ENCODE results near the gene TMEM178B. TPM values are rescaled to one million over a fixed set of nuclear protein-coding genes. Genes with fewer than 3 reads are reported as not detected.

TMEM178B gene
- total and polyA plus RNA-seq, 12 donors: 0.24 to 4.9 (median 2.1) TPM

- intact Hi-C loops (cut with DNase I): no loop called here
- H3K27ac ChIP-seq: no peak overlapping the region
- no peak overlapping the region for H3K4me3 ChIP-seq
- DNase-seq: no peak
- TF ChIP-seq POLR2A (IDR thresholded peaks at IDR 0.05): no peak
- TF ChIP-seq, protein P1, sequence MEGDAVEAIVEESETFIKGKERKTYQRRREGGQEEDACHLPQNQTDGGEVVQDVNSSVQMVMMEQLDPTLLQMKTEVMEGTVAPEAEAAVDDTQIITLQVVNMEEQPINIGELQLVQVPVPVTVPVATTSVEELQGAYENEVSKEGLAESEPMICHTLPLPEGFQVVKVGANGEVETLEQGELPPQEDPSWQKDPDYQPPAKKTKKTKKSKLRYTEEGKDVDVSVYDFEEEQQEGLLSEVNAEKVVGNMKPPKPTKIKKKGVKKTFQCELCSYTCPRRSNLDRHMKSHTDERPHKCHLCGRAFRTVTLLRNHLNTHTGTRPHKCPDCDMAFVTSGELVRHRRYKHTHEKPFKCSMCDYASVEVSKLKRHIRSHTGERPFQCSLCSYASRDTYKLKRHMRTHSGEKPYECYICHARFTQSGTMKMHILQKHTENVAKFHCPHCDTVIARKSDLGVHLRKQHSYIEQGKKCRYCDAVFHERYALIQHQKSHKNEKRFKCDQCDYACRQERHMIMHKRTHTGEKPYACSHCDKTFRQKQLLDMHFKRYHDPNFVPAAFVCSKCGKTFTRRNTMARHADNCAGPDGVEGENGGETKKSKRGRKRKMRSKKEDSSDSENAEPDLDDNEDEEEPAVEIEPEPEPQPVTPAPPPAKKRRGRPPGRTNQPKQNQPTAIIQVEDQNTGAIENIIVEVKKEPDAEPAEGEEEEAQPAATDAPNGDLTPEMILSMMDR (IDR thresholded peaks at IDR 0.05): no peak
- H3K36me3 ChIP-seq (replicated peaks in 1 of 2): no peaks in the 10 kb centered on the region
- 76 to 90% (median 89%) methylated on average over 2 of the region's 2 CpGs for WGBS, 4 donors
- H3K27me3 ChIP-seq: no peaks in the 10 kb centered on the region
- no peaks in the 10 kb centered on the region for H3K9me3 ChIP-seq (replicated peaks in 1 of 3)
- no peaks in the 10 kb centered on the region for H3K4me1 ChIP-seq (replicated peaks in 1 of 2)
These were observed 165.8 kb downstream of the TMEM178B start for GRCh38 chr7:141239661-141240060.

GRCh38 chr7:141242568-141242967, 168.7 kb downstream of the TMEM178B start:
- DNase-seq: no peak
- Histone ChIP-seq H3K4me1 (replicated peaks in 1 of 2) (no peaks in the 10 kb centered on the region), H3K4me3 (no peak overlapping the region), H3K9me3 (replicated peaks in 1 of 3) (no peaks in the 10 kb centered on the region), H3K27me3 (no peaks in the 10 kb centered on the region), H3K36me3 (replicated peaks in 1 of 2) (no peaks in the 10 kb centered on the region), H3K27ac (no peak overlapping the region)
- WGBS, 4 donors: 72 to 87% (median 84%) methylated on average over 5 of the region's 5 CpGs
- TF ChIP-seq POLR2A (IDR thresholded peaks at IDR 0.05): no peak
- TF ChIP-seq, protein P1 (IDR thresholded peaks at IDR 0.05): no peak
- intact Hi-C loops (cut with DNase I): no loop called here

GRCh38 chr7:141243368-141243767, 169.5 kb downstream of the TMEM178B start:
- 53 to 71% (median 68%) methylated on average over 8 of the region's 8 CpGs for WGBS, 4 donors
- no peak overlapping the region for H3K27ac ChIP-seq
- intact Hi-C loops (cut with DNase I): no loop called here
- no peaks in the 10 kb centered on the region for H3K36me3 ChIP-seq (replicated peaks in 1 of 2)
- no peak overlapping the region for H3K4me3 ChIP-seq
- no peak for DNase-seq
- H3K9me3 ChIP-seq (replicated peaks in 1 of 3): no peaks in the 10 kb centered on the region
- H3K27me3 ChIP-seq: no peaks in the 10 kb centered on the region
- no peaks in the 10 kb centered on the region for H3K4me1 ChIP-seq (replicated peaks in 1 of 2)
- TF ChIP-seq POLR2A (IDR thresholded peaks at IDR 0.05): no peak
- TF ChIP-seq, protein P1 (IDR thresholded peaks at IDR 0.05): no peak

DNA sequence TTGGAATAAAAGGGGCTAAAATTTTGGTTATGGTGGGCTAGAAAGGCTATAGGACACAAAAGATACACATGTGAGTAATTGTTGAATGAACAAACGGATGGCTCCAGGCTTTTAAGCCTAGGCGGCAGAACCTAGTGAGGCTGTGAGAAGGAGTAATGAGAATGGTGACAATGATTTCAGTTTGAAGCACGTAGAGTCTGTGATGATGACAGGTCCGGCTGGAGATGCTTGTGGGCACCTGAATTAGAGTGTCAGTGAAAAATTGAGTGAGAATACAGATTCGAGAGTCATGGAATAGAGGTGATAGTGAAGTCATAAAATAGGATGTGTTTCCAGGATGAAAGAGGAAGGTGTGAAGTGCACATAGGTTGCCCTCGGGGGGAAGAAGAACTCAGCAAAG, 170.6 kb downstream of the TMEM178B start:
- no peaks in the 10 kb centered on the region for H3K4me1 ChIP-seq (replicated peaks in 1 of 2)
- WGBS, 4 donors: 66 to 75% (median 74%) methylated on average over 6 of the region's 6 CpGs
- H3K36me3 ChIP-seq (replicated peaks in 1 of 2): no peaks in the 10 kb centered on the region
- TF ChIP-seq POLR2A (IDR thresholded peaks at IDR 0.05): no peak
- TF ChIP-seq, protein P1 (IDR thresholded peaks at IDR 0.05): no peak
- no peaks in the 10 kb centered on the region for H3K27me3 ChIP-seq
- H3K9me3 ChIP-seq (replicated peaks in 1 of 3): no peaks in the 10 kb centered on the region
- intact Hi-C loops (cut with DNase I): no loop called here
- no peak for DNase-seq
- H3K27ac ChIP-seq: no peak overlapping the region
- H3K4me3 ChIP-seq: no peak overlapping the region
